HG02642 (cell line): ENCODE data around the gene PLCH1.
"Not testable (repeated sequence)": the region's sequence is repeated elsewhere in the genome, so short reads cannot be mapped to it uniquely, and the experiment has no call there.

Experiments used
- ATAC-seq: cut with Tn5 transposase; IDR thresholded peaks from one replicate; pipeline ENCODE4 v1.9.1; 2021; ENCODE audit warnings: mild to moderate bottlenecking; ENCODE audit not compliant: unreplicated experiment, poor library complexity

The PLCH1 gene

DNA sequence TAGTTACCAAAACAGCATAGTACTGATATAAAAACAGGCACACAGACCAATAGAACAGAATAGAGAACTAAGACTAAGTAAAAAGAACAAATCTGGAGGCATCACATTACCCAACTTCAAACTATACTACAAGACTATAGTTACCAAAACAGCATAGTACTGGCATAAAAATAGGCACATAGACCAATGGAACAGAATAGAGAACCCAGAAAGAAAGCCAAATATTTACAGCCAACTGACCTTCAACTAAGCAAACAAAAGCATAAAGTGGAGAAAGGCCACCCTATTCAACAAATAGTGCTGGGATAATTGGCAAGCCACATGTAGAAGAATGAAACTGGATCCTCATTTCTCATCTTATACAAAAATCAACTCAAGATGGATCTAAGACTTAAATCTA is 130.5 kb downstream of the PLCH1 start:
- ATAC-seq: not testable (repeated sequence)

- no peak for ATAC-seq
Measured at GRCh38 chr3:155611456-155611855, 133.4 kb downstream of the PLCH1 start.

GRCh38 chr3:155609586-155609985 is 135.3 kb downstream of the PLCH1 start:
- no peak for ATAC-seq

- no peak for ATAC-seq
Measured at GRCh38 chr3:155608228-155608920, 136.5 kb downstream of the PLCH1 start.

DNA sequence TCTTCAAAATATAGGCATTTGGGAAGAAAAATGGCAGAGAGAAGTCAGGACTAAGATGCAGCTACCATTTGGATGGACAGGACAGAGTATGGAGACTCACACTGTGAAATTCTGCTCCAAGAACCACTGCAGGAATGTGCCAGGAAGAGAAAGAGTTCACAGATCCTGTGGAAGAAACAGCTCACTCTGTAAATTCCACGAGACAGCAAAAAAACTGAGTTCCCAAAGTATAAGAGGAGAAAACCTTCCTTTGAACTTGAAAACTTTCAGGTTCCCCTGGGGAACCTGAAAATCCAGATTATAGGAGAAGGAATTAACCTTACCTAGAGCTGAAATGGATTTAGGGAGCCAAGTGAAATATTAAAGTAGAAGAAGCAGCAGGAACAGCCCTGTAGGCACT is 137.1 kb downstream of the PLCH1 start:
- ATAC-seq: no peak

- ATAC-seq: no peak
Measured at GRCh38 chr3:155605571-155605970, 139.3 kb downstream of the PLCH1 start.

DNA sequence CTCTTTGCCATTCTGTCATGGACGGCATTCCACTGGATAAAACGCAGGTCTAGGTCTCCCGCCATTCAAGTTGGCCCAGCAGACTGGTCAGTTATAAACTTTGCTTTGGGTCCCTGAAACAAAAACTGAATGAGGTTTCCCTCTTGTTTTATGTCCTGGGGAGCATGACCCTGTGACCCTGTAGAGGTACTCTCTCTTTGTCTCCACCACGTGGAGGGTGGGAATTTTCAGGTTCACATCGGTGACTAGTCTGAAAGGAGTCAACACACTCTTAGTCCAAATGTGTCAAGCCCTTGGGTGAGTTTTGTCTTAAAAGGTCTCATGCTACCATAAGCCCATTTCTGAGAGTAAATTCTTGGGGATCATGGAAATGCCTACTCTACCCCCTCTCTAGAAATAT is 139.9 kb downstream of the PLCH1 start:
- ATAC-seq: no peak

GRCh38 chr3:155604126-155604525 is 140.7 kb downstream of the PLCH1 start:
- ATAC-seq: no peak

- no peak for ATAC-seq
Measured at GRCh38 chr3:155603302-155603701, 141.6 kb downstream of the PLCH1 start.

GRCh38 chr3:155602307-155602706 is 142.6 kb downstream of the PLCH1 start:
- ATAC-seq: no peak

- ATAC-seq: no peak
Measured at GRCh38 chr3:155598671-155599070, 146.2 kb downstream of the PLCH1 start.

DNA sequence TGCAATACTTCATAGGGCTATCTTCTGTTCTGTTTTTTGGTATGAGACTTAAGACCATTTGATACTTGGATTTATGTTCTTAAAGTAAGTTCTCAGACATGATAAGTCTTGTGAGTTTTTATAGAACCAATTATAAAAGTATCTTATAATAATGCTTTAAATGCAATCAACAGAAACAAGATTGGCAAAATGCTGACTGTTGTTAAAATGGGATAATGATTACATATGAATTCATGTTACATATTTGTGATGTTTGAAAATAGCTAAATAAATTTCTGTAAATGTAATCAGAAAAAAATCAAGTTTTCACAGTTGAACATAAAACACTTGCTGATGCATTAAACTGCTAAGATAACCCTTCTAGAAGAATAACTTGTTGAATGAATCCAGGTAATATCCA is 148.3 kb downstream of the PLCH1 start:
- ATAC-seq: no peak

DNA sequence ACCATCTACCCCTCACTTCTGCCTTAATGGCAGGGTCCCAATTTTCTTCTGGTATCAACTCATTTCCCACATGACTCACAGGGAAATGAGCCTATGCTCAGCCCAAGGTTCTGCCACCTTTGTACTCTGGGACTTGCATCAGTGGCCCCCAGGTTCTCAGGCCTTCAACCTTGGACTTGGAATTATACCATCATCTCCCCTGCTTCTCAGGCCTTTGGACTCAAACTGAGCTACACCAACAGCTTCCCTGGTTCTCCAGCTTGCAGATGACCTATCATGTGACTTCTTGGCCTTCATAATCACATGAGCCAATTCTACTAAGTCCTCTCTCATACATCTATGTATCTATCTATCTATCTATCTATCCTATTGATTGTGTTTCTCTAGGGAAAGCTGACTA is 149.5 kb downstream of the PLCH1 start:
- ATAC-seq: no peak

DNA sequence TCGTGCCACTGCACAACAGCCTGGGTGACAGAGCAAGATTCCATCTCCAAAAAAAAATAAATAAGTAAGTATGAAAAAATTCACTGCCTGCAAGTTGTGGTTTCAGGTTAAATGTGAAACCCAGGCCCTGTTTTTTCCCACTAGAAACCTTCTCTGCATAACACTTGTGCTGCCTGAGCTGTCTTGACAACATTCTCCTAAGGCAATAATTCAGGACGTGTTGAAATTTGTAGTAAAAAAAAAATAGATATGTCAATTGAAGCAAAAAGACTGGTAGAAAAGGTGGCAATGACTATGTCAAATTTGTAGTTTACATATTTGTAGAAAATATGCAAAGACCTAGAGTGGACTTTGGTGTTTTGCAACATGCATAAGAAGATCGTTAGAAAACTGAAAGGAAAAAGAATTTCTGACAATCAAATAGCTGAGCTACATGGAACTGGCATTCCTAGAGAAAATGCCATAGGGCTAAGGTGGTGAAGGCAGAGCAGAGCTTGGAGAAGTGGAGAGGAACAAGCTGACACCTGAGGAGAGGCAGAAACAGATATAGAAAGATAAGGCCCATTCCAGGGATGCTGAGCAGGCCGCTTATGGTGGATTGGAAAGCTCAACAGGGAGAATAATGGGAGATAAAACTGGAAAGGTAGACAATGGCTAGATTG is 150.2 kb downstream of the PLCH1 start:
- no peak for ATAC-seq

- no peak for ATAC-seq
Measured at GRCh38 chr3:155587581-155587980, 157.3 kb downstream of the PLCH1 start.

DNA sequence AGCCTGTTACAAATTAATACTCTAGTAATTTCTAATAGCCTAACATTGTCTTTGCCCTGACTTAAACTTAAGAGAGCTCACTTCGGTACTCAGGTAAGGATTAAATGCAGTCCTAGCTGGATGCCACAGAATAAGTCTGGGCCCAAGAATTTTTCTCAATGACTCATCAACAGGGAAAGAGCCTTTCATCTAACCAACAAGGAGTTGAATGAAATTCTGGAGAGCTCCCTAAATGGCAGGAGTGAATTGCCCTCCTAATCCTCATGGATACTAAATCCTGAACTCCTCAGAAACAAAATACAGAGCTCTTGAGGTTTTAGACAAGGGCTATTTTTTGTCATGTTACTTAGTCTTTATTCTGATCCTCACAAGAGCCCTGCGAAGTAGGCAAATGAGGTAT is 159.5 kb downstream of the PLCH1 start:
- ATAC-seq: no peak

- no peak for ATAC-seq
Measured at GRCh38 chr3:155581579-155581978, 163.3 kb downstream of the PLCH1 start.

GRCh38 chr3:155572085-155572484 is 172.8 kb downstream of the PLCH1 start:
- no peak for ATAC-seq

- ATAC-seq: no peak
Measured at GRCh38 chr3:155568295-155568694, 176.6 kb downstream of the PLCH1 start.

DNA sequence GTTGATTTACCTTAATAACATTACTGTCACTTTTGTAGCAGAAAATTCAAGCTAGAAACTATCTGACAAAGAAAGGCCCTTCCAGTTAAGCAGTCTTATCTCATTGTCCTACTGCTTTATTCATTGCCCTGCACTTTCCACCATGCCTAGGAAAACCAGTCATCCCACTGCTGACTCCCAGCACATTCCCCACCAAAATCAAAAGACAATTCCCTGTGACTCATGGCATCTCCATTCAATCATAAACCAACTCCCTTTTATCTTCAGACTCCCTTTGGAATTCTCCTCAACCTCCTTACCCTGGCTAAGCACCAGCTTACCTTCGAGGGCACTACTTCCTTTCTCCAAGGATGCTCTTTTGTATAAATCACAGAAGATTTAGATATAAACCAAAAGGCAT is 184.3 kb downstream of the PLCH1 start:
- no peak for ATAC-seq

- no peak for ATAC-seq
Measured at GRCh38 chr3:155560135-155560534, 184.7 kb downstream of the PLCH1 start.

DNA sequence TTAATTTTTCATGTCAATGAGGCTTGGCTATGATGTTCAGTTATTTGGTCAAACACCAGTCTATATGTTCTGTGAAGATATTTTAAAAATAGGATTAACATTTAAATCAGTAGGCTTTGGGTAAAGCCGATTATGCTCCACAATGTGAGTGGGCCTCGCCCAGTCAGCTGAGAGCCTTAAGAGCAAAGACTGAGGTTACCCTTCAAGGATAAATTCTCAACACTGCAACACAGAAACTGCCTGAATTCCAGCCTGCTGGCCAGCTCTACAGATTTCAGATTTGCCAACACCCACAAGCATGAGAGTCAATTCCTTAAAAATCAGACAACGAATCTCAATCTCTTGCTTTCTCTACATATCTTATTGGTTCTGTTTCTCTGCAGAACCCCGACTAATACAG is 188.3 kb downstream of the PLCH1 start:
- ATAC-seq: no peak
